ENCODE data around the gene LRRK2.

DNA sequence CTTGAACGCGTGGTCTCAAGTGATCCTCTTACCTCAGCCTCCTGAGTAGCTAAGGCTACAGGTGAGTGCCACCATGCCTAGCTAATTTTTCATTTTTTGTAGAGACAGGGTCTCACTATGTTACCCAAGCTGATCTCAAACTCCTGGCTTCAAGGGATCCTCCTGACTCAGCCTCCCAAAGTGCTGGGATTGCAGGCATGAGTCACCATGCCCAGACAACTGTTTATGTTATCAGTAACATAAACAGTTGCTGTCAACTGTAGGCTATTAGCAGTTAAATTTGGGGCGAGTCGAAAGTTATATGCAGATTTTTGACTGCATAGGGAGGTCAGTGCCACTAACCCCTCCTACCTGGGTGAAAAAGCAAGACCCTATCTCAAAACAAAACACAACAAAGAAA, 26.2 kb upstream of the LRRK2 start:
- no peak for TF ChIP-seq TAF1 (IDR thresholded peaks at IDR 0.05; ENCODE audit: low read depth, low read length)
- no peak for TF ChIP-seq POLR2AphosphoS5 (IDR thresholded peaks at IDR 0.05; ENCODE audit: low read depth, low read length)
- TF ChIP-seq SPI1 (IDR thresholded peaks at IDR 0.05; ENCODE audit: low read depth, low read length), result no peak
- no peak for TF ChIP-seq PAX5 (IDR thresholded peaks at IDR 0.05; ENCODE audit: insufficient read depth, low read length, severe bottlenecking)

Data from GM12891 (cell line).